ENCODE results near the gene POLD3.

Gene POLD3

GRCh38 chr11:74559110-74559933 is 33.1 kb upstream of the POLD3 start:
- DNase-seq (ENCODE audit: insufficient read length, low spot score) (no peak), FAIRE-seq (no peak)
- no peak for TF ChIP-seq CTCF (IDR thresholded peaks at IDR 0.05; ENCODE audit: insufficient read depth, missing control alignments)

- TF ChIP-seq CTCF (IDR thresholded peaks at IDR 0.05; ENCODE audit: insufficient read depth, missing control alignments) = no peak
- FAIRE-seq (no peak), DNase-seq (ENCODE audit: insufficient read length, low spot score) (no peak)
Observed at GRCh38 chr11:74559934-74560309, 32.5 kb upstream of the POLD3 start.

GRCh38 chr11:74566146-74566960 is 26.0 kb upstream of the POLD3 start:
- FAIRE-seq = no peak
- DNase-seq (ENCODE audit: insufficient read length, low spot score) = no peak
- no peak for TF ChIP-seq CTCF (IDR thresholded peaks at IDR 0.05; ENCODE audit: insufficient read depth, missing control alignments)

- no peak for DNase-seq (ENCODE audit: insufficient read length, low spot score)
- no peak for TF ChIP-seq CTCF (IDR thresholded peaks at IDR 0.05; ENCODE audit: insufficient read depth, missing control alignments)
- FAIRE-seq = no peak
Observed at GRCh38 chr11:74568028-74568427, 24.4 kb upstream of the POLD3 start.

- DNase-seq (ENCODE audit: insufficient read length, low spot score) = peak; percentile 36
- FAIRE-seq = no peak
Observed at GRCh38 chr11:74570266-74571061, 21.9 kb upstream of the POLD3 start.

GRCh38 chr11:74571062-74571399 is 21.4 kb upstream of the POLD3 start:
- TF ChIP-seq CTCF (IDR thresholded peaks at IDR 0.05; ENCODE audit: insufficient read depth, missing control alignments) = no peak
- FAIRE-seq (no peak), DNase-seq (ENCODE audit: insufficient read length, low spot score) (no peak)

More at GRCh38 chr11:74570266-74571061, 21.9 kb upstream of the POLD3 start:
- TF ChIP-seq CTCF (IDR thresholded peaks at IDR 0.05; ENCODE audit: insufficient read depth, missing control alignments) = peak; percentile 82
